HG03066 (cell line): ENCODE results near the gene COL1A2.

Experiments used
- ATAC-seq: cut with Tn5 transposase; IDR thresholded peaks from one replicate; pipeline ENCODE4 v1.9.1; 2021; ENCODE audit warnings: low read depth; ENCODE audit not compliant: unreplicated experiment

COL1A2 gene

GRCh38 chr7:94432281-94432670 lies 37.6 kb downstream of the COL1A2 start:
- no peak for ATAC-seq

- ATAC-seq: no peak
Measured at GRCh38 chr7:94432817-94433216, 38.1 kb downstream of the COL1A2 start.

GRCh38 chr7:94433224-94433623 lies 38.5 kb downstream of the COL1A2 start:
- ATAC-seq: no peak

- ATAC-seq: no peak
Measured at GRCh38 chr7:94434042-94434441, 39.3 kb downstream of the COL1A2 start.

GRCh38 chr7:94436018-94436604 lies 41.4 kb downstream of the COL1A2 start:
- ATAC-seq: peak; percentile 94

GRCh38 chr7:94436700-94437099 lies 42.0 kb downstream of the COL1A2 start:
- no peak for ATAC-seq

GRCh38 chr7:94439893-94440381 lies 45.2 kb downstream of the COL1A2 start:
- ATAC-seq: no peak

- no peak for ATAC-seq
Measured at GRCh38 chr7:94440451-94441039, 45.9 kb downstream of the COL1A2 start.

- ATAC-seq: no peak
Measured at GRCh38 chr7:94441138-94441537, 46.4 kb downstream of the COL1A2 start.

GRCh38 chr7:94442639-94443038 lies 47.9 kb downstream of the COL1A2 start:
- ATAC-seq: no peak

GRCh38 chr7:94444813-94445212 lies 50.1 kb downstream of the COL1A2 start:
- ATAC-seq: no peak

GRCh38 chr7:94445696-94446194 lies 51.0 kb downstream of the COL1A2 start:
- no peak for ATAC-seq

- ATAC-seq: no peak
Measured at GRCh38 chr7:94446308-94446707, 51.6 kb downstream of the COL1A2 start.

GRCh38 chr7:94449151-94449725 lies 54.5 kb downstream of the COL1A2 start:
- no peak for ATAC-seq

- no peak for ATAC-seq
Measured at GRCh38 chr7:94450044-94450697, 55.5 kb downstream of the COL1A2 start.

- ATAC-seq: no peak
Measured at GRCh38 chr7:94451187-94451586, 56.5 kb downstream of the COL1A2 start.

- ATAC-seq: no peak
Measured at GRCh38 chr7:94452239-94452638, 57.5 kb downstream of the COL1A2 start.

- ATAC-seq: no peak
Measured at GRCh38 chr7:94453898-94454297, 59.2 kb downstream of the COL1A2 start.

GRCh38 chr7:94458041-94458440 lies 63.3 kb downstream of the COL1A2 start:
- no peak for ATAC-seq

GRCh38 chr7:94466516-94466915 lies 71.8 kb downstream of the COL1A2 start:
- no peak for ATAC-seq

- ATAC-seq: no peak
Measured at GRCh38 chr7:94471604-94472003, 76.9 kb downstream of the COL1A2 start.
